ENCODE results near the gene ZC3H12A.
A peak's percentile ranks its signal among the peaks of the same experiment; 100 is the strongest.

ZC3H12A gene

DNA sequence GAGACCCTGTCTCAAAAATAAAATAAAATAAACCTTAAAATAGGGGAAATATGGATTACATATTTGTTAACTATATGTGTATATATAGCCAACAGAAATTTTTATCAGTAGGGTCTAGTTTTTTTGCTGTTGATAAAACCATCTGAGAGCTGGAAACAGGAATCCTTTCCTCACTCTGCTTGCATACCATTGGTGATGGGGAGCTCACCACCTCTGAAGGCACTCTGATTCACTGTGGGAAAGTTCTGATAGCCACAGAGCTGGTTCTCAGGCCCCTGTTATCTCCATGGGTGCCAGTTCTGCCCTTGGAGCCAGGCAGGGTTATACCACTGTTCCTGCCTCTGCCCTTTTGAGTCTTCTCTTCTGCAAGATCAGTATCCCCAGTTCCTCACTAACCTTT is 17.8 kb upstream of the ZC3H12A start:
- DNase-seq, result no peak

DNA sequence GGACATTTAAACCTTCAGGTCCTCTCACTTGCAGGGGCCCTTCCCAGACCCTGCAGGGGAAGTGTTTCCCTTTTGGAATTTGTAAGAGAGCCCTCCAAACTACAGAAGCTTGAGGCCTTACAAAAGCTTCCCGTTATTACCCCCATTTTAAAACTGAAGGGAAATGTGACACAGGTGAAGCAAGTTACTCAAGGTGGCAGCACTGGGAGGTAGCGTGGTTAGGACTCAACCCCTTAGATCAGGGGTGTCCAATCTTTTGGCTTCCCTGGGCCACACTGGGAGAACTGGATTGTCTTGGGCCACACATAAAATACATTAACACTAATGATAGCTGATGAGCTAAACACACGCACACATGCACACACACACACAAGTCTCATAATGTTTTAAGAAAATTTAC is 15.8 kb upstream of the ZC3H12A start:
- DNase-seq, result no peak

DNA sequence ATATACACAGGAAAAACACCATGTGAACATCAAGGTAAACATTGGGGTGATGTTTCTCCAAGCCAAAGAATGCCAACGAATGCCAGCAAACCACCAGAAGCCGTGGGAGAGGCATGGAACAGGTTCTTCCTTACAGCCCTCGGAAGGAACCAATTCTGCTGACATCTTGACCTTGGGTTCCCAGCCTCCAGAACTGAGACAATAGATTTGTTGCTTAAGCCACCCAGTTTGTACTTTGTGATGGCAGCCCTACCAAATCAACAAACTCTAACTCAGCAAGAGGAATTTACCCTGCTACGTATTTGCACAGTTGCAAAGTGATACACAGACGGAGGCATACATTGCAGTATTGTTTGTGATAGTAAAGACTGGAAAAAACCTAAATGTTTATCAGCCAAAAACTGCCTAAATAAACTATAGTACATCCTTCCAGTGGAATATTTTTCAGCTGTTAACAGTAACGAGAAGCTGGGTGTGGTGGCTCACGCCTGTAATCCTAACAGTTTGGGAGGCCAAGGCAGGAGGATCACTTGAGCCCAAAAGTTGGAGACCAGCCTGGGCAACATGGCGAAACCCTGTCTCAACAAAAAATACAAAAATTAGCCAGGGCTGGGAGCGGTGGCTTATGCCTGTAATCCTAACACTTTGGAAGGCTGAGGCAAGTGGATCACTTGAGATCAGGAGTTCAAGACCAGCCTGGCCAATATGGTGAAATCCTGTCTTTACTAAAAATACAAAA is 12.5 kb upstream of the ZC3H12A start:
- DNase-seq, result no peak

DNA sequence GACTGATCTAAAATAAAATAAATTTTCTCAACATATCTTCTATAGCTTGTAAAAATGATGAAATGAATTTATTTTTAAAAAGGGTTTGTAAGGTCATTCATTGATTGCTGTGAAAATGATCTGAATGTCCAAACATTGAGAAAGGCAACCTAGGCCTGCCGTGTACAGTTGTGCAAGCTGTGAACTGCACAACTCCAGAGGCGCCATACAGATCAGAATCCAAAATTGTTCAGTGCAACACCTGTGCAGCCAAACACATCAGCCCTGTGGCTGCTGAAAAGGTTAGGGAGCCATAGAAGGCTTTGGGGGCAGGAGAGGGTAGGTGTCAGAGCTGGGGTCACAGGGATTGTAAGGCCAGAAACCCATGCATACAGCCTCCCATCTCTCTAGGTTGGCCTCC is 9.9 kb upstream of the ZC3H12A start:
- DNase-seq, result no peak

DNA sequence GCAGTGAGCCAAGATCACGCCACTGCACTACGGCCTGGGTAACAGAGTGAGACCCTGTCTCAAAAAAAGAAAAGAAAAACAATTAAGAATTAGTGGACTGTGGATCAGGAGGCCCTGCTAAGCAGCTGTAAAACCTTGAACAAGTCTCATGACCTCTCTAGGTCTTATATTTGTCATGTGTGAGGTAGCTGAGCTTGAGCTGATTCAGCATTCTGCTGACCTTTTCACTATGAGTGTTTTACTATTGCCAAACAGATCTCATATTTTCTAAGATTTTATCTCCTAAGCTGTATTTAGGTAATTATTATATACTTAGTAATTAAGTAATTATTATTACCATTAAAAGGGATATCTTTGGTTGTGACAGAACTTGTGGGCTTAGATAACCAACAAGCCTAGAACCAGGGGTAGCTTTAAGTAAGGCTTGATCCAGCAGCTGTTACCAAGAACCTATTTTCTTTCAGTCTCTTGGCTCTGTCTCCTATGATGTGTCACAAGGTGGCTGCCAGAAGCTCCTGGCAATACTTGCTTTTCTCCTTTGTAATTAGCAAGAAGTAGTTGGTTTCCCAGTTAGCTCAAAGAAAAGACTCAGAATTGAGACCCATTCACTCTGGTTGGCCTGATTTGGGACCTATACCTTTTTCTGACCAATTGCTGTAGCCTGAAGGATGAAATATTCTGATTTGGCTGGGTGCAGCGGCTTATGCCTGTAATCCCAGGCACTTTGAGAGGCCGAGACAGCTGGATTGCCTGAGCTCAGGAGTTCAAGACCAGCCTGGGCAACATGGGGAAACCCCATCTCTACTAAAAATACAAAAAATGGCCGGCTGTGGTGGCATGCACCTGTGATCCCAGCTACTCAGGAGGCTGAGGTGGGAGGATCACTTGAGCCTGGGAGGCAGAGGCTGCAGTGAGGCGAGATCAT is 8.5 kb upstream of the ZC3H12A start:
- DNase-seq, result no peak

DNA sequence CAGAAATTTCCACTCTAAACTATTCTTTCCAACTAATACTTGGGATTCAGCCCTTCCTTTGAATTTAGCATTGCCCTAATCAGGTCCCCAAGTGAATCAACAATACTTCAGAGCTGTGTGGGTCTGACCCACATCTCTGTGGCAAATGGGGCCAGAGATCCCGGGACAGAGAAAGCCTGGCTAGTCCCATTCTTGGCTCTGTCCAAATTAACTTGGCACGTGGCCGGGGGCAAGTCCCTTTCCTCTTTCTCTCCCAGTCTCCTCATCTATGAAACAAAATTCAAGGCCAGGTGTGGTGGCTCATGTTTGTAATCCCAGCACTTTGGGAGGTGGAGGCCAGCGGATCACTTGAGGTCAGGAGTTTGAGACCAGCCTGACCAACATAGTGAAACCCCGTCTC is 6.3 kb upstream of the ZC3H12A start:
- no peak for DNase-seq

DNA sequence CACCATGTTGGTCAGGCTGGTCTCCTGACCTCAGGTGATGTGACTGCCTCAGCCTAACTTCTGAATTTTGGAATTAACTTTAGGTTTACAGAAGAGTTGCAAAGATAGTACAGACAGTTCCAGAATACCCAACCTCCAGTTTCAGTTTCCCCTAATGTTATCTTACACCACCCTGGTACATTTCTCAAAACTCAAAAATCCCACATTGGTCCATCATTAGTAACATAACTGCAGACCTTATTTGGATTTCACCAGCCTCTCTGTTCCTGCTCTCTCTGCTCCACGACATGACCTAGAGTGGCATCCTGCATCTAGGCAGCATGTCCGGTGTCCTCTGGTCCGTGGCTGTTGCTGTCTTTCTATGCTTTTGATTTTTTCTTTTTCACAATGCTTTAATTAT is 5.0 kb upstream of the ZC3H12A start:
- no peak for DNase-seq

DNA sequence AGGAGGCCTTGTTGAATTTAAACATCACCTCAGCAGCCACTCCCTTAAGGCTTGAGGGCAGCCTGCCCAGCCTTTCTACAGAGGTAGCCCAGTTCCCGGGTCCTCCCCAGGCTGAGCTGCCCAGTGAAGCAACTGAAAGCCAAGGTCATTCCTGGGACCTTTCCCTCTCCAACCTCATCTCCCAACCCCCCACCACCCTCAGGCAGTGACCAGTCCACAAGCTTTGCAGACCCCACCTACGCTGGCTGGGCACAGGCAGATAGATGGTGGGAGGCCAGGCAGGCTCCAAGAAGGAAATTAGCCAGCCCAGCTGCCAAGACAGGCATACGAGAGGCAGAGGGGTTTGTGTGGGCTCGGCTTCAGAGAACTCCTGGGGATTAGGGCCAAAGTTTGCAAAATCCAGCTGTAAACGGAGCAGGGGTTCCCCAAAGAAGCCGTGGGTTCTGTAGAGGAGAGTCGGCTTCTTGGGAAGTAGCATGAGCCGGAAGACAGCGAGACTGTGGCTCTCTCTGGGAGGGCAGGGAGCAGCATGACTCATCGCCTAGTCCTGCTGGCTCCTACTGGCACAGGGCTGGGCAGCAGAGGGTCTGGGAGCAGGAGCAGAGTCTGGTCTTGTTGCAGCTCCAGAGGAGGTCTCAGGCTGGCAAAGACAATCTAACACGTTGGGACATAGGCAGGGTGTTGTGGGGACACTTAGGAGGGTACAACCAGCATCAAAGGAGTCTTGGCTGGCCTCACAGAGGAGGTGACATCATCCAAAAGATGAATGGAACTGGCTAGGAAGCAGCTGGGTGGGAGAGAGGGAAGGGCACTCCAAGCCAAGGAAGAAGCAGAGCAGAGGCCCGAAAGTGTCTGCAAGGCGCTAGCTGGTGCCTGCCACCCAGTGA is 2.8 kb upstream of the ZC3H12A start:
- DNase-seq, result peak; percentile 60

DNA sequence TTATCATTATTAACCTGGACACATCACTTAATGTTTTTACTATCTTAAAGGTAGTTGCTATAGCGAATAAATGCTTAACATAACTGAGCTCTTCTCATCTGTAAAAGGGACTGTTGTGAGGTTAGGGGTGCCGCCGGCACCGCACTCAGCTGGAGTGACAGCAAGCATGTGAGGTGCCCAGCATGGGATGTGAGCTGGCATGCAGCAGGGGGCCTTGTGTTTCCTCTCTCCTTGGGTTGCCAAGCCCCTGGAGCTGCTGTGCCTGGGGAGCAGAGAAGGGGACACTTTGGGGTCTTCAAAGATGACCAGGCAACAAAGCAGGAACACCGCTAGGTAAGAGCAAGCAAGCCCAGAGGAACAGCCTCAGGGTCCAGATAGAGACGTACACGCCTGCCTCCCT is 2.1 kb upstream of the ZC3H12A start:
- DNase-seq, result no peak

DNA sequence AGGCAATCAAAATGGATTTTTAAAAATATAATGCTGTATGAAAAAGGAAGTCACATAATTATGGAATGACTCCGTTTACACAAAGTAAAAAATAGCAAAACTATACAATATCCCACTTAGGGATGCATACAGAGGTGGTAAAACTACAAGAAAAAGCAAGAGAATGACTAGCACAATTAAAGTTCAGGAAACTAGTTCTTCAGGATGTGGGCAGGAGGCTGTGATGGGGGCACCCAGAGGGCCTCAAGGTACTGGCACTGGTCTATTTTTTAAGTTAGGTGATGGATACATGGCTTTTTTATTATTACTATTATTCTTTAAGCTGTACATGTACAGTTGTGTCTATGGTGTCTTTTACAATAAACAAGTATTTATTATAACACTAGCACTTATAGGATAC is 1.4 kb upstream of the ZC3H12A start:
- no peak for DNase-seq

DNA sequence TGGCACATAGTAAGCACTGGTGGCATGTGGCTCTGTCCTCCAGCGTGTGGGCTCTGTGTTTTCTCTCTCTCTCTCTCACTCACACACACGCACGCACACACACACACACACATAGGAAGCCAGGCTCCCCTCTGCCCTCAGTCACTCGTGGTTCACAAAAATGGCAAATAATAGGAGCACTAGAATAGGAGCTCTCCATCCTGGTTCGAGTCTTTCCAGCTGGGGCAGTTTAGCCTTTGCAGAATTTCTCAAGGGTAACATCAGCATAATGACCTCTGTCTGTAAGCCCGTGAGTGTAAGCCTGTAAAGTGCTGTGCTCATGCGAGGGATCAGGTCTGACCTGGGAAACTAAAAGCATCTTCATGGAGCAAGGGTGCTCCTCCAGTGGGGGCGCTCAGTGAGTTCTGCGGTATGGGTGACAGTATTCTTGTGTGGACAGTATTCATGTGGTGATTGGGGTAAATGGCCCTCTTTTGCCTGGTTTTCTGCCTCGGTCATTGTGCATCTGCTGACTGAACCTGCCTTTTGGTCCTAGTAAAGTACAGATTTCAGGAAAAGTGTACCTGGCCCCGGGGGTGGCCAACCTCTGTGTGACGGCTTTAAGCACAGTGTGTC is 842 bp upstream of the ZC3H12A start:
- peak; percentile 52 for DNase-seq

DNA sequence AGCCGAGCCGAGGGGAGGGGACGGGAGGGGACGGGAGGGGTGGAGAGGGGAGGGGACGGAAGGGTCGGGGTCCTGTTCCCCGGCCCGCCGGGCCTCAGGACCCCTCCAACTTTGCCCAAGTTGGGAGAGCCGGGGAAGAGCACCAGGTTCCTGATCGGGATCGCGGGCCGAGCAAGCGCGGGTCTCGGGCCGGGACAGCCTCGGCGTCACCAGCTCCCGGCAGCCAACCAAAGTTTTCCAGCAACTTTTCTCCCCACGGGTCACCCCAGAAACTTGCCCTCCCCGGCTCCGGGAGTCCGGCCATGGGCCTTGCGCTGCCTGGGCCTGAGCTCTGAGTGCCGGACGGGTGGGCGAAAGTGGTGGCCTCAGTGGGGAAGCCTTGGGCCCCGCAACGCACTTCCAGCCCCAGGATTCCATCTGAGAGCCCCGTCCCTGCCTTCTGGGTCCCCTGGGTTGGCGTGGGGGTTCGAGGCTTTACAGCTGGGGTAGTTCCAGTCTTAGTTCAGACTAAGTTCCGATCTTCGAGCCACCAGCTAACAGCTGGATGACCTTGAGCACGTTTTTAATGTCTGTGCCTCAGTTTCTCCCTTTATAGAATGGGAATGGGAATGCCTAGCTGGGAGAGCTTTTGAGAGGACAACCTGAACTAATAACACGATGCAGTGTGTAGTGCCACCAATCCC is 458 bp downstream of the ZC3H12A start:
- peak; percentile 64 for DNase-seq

DNA sequence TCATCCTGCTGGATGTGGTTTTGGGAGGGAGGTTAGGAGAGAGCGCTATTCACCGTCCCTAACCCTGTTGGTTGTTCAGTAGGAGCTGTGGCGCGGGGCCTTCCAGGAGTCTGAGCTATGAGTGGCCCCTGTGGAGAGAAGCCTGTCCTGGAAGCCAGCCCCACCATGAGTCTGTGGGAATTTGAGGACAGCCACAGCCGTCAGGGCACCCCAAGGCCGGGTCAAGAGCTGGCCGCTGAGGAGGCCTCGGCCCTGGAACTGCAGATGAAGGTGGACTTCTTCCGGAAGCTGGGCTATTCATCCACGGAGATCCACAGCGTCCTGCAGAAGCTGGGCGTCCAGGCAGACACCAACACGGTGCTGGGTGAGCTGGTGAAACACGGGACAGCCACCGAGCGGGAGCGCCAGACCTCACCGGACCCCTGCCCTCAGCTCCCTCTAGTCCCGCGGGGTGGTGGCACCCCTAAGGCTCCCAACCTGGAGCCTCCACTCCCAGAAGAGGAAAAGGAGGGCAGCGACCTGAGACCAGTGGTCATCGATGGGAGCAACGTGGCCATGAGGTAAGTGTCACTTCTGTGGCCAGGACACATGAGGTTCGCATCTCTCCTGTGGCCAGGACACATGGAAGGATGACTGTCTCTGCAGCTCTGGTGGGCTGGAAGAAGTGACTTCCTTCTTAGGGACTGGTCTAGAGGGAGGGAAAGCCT is 1.2 kb downstream of the ZC3H12A start:
- DNase-seq, result no peak

DNA sequence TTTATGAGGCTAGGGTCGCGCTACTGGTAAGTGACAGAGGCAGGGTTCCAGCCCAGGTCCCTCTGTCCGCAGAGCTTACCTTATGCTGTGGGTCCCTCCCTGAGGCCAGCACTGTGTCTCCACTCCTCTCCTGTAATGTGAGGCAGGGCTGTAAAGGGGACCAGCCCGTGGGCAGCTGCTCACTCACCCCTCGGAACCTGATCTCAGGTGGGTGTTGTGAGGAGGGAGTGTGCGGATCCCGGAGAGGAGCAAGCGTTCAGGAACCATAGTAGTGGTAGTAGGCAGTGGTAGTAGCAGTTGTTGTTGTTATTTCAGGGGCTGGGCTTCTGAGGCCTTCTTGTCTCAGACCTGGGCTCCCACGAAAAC is 1.7 kb downstream of the ZC3H12A start:
- DNase-seq, result no peak

DNA sequence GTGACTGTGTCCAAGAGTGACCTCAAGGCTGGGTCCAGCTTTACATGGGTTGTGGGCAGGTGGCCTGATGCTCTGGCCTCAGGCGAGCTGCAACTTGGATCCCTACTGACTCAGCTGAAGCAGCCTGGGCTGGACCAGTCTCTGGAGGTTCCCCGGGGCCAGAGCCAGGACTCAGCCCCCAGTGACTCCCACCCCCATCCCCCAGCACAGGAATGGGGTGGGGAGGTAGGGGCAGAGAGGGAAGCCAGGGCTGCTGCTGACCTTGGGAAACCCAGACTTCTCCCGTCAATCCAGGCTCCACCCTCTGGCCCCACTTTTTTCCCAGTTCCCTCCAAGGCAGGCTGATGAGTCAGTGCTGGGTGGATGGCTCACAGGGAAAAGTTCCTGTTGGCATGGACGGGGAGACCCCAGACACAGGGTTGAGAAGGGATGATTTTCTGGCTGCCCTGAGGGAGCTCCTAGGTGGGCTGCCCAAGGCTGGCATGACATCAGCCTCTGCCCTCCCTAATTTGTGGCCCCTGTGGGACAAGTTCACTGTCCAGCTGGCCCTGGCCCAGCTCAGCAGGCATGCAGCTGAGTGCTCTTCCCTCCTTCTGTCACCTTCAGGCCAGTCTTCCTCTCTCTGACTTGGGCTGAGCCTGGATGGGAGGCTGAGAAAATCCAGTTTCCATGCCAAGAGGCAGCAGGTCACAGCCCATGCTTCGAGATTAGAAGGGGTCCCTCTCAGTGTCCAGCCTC is 2.2 kb downstream of the ZC3H12A start:
- DNase-seq, result no peak

DNA sequence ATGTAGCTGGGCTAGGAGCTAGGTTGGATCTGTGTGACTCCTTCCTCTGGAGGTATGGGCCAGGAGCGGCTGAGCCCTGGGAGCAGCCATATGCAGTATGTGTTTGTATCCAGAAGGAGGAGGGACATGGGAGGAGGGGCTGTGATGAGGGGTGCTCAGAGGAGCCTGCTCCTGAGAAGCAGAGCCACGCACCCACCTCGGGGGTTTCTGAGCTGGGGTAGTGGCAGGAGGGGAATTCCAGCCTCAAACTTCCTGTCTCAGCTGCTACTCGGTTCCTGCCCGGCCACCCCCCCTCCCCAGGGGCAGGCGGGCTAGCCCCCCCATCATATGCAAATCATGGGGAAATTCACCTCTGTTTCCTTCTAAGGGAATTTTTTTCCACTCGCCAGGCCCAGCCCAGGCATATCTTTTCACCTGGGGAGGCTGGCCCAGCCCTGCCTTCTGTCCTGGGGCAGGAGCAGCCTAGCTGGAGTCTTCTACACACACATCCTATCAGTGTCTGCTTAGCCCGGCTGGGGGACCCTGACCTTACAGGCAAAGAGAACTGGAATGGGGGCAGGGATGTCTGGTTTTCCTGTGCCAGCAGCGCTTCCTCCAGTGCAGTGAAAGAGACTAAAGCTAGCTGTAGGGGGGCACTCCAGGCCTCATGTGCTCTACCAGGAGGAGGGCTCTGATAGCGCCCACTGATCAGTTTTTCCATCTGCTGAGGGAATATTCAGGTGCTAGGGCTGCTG is 3.0 kb downstream of the ZC3H12A start:
- DNase-seq, result peak; percentile 46

DNA sequence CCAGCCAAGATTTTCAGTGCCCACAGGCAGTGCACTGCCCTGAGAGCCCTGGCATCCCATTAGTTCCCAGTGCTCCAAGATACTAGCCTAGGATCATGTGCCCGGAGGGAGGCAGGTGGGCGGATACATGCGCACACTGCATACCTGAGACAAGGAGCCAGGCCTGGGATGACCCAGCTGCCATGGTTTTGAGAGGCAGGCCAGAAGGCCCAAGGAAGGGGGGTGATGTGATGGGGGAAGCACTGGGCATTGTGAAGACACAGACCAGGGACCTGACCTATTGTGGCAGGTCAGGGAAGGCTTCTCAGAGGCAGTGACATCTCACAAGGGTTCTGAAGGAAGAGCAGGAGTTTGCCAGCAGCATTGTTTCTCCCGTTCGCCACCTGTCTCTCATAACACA is 3.6 kb downstream of the ZC3H12A start:
- DNase-seq, result no peak

DNA sequence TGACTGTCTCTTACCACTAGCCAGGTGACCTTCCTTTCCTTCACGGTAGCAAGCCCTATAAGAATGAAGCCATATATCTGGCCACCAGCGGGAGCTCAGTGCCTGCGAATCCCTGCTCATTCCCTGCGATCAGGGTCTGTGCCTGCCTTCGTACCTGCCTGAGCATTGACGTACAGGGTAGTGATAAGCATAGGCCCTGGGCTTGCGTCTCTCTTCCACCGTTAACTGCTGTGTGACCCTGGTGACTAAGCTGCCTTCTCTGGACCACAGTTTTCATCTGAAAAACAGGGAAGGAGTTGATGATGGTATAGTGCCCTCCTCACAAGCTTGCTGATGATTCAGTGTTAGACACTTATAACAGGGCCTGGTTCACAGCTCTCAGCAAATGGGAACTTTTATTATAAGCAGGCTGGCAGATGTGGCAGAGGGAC is 4.1 kb downstream of the ZC3H12A start:
- DNase-seq, result no peak

DNA sequence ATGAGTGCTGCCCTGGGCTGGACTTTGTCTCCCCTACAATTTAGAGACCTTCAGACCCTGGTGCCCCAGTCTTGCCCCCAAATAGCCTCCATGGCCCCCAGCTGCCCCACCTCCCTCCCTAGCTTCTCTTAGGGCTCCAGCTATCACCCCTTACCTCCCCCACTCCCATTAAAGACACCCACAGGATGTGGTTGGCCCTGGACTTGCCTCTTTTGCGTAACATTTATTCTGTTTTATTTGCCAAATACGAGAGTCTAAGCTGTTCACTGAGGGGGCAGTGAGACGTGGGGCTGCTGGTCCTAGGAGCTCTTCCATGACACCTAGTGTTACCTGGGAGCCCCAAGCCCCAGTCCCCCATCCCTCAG is 4.5 kb downstream of the ZC3H12A start:
- DNase-seq, result no peak
